Embryonic facial prominence (tissue), 1 donor: ENCODE data around the gene AKAP13.

Experiments used
- DNase-seq: peaks from one replicate; pipeline ENCODE4 v3.0.0-alpha.2; 2016; ENCODE audit errors: extremely low spot score

The AKAP13 gene

GRCh38 chr15:85407421-85408269 is 27.2 kb downstream of the AKAP13 start:
- DNase-seq = no peak

- DNase-seq = no peak
Measured at GRCh38 chr15:85408270-85408746, 27.9 kb downstream of the AKAP13 start.

DNA sequence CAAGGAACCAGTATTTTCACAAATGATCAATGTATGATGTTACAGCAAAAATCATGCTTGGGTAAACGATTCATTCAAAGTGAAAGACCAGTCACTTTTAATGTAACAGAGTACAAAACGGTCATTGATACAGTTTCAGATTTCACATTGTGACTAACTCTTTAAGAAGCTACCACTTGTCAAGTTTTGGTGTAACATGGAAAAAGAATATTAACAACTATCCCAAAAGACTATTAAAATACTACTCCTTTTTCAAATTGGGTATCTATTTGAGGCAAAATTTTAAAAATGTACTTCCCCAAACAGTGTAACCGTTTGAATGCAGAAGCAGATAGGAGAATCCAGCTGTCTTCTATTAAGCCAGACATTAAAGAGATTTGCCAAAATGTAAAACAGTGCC is 31.7 kb downstream of the AKAP13 start:
- no peak for DNase-seq

DNA sequence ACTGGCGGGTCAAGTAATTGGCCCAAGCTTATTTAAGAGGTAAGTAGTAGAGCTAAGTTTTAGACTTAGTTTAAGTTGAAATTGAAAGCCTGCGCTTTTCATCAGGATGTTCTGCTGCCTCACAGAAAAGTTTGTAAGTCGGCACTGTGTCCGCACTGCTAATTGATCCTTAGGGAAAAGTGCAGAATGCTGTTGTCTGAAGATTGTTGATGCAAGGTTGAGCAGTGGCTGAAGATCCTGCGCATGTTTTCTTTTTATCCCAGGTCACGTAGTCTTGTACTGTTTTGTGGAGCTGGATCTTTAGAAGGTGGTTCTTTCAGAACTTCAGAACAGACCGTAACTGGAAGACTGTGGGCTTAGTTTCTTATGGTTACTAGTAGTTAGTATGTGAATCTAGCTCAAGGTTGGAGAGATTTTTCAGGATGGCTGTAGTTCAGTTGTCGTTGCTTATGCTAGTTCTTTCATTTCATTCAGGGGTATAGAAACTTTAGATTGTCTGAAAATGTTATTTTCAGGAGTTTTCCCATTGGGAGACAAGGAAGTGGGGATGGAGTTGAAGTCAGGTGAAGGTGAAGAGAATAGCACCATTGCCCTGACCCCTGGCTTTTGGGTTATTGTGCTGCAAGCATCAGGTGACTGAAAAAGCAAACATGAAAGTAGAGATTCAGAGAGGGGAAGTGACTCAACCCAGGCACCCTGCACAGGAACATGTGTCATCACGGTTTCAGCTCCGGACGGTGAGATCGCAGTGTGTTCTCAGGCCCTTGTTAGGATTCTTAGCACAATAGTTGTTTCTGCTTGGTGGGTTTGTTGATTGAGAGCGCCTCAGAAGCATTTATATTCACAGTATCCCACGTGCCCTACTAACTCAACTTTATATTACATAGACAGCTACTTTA is 32.8 kb downstream of the AKAP13 start:
- no peak for DNase-seq

GRCh38 chr15:85414037-85414436 is 33.6 kb downstream of the AKAP13 start:
- DNase-seq = no peak

DNA sequence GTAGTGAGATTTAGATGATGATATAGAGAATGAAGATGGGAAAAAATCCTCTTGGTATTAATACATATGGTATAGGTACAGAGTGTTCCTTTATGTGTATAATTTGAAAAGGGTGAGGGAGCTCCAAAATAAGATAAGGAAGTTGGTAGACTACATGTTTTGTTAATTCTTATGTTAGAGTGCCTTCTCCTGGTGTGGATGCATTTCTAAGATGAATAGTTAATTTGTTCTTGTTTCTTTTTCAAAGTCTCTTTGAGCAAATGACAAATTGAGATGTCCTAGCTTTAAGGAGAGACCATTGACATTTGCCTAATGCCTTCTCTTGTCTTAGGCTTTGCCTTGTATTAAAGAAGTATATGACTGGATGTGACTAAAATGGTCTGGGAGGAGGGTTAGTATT is 34.1 kb downstream of the AKAP13 start:
- no peak for DNase-seq

- DNase-seq = no peak
Measured at GRCh38 chr15:85414991-85415390, 34.6 kb downstream of the AKAP13 start.

DNA sequence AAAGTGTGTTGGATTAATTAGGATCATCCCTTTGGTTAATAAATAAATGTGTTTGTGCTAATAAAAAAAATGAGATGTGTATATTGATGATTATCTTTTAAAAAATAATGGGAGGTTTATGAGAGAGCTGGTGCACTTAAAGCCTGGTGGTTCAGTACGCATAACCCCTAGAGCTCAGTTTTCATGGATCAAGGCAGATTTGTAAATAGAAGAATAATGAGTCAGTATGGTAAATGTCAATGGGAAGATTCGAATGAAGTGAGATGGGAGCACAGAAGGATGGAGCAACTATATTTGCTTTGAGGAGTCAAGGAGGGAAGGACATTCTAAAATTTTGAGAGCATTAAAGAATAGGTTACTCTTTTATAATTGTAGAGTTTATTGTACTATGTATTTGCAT is 35.4 kb downstream of the AKAP13 start:
- DNase-seq = no peak

GRCh38 chr15:85417276-85417675 is 36.9 kb downstream of the AKAP13 start:
- DNase-seq = no peak

GRCh38 chr15:85419161-85419560 is 38.8 kb downstream of the AKAP13 start:
- DNase-seq = no peak

- no peak for DNase-seq
Measured at GRCh38 chr15:85421116-85421925, 40.9 kb downstream of the AKAP13 start.

GRCh38 chr15:85422607-85423006 is 42.2 kb downstream of the AKAP13 start:
- no peak for DNase-seq

GRCh38 chr15:85423256-85423655 is 42.9 kb downstream of the AKAP13 start:
- no peak for DNase-seq

- DNase-seq = no peak
Measured at GRCh38 chr15:85424154-85424553, 43.8 kb downstream of the AKAP13 start.

GRCh38 chr15:85426481-85426880 is 46.1 kb downstream of the AKAP13 start:
- no peak for DNase-seq

DNA sequence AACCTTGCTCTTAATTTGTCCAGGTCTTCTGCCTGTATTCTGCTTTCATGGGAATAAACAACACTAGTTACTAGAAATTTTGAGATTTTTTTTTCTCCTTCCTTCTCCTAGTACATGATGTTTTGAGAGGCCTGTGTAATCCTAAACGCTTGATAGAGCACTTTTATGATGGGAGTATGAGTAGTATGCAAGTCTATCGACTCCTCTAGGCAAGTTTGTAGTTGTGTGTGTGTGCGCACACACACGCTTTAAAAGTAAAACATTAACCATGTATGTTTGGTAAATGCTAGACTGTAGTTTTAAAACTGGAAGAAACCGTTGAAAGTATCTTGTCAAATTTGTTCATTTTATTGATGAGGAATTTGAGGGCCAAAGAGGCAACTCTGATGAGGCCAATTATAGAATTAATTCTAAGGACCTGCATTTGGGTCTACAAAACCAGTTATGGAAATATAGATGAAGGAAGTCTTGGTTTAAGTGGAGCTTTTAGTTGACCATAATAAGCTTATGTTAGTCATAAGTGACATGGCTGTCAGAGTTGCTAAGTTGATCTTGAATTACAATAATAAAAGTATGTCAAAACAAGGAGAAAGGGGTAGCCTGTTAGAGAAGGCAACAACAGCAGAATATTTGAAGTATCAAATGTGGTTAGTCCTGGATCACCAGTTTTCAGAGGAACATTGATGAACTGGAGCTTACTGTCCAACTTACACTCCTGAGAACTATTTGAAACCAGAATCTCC is 47.1 kb downstream of the AKAP13 start:
- DNase-seq = no peak

DNA sequence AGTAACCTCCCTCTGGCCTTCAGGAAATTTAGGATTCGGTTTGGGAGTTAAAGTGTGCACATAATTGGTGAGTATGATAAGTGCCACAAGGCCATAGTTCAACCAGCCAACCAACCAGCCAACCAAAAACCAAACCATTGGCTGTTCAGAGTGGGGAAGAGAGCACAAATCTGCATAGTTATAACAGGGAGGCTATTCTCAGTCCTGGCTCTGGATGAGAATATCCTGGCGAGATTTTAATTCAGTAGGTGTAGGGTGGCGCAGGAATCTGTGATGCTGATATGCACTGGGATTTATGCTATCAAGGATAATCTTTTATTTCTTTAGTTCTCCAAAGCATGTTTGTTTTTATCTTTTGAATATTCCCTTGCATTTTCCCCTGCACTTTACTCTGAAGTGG is 49.1 kb downstream of the AKAP13 start:
- no peak for DNase-seq

DNA sequence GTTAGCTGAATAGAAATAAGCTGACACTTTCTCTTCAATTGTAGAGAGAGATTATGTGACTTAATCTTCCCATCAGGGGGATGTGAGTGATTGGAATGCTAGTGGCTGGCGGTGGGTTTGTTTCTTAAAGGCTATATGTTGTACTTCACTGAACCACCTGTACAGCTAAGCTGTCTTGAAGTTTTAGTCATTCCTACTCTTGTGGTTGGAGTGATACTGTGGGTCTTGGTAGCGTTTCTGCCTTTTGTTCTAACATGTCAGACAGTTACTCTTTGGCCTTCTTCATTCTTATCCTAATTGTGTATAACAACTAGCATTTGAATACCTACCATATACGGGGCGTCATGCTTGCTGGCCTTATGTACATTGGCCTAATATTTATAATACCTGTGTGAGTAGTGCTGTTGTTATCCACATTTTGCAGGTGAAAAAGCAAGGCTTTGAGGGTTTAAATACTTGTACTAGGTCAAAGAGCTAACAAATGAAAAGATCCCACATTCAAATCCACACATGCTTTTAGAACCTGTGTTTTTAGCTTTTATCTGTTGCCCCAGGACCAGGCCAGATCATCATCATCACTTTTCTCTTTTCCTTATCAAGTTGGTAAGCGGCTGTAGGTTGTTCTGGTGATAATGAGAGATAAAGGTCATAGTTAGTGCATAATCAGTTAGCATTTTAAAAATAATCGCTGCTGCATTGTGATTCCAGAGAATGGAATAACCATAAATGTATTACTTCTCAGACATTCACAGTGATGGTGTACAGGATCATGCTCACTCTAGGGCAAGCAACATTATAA is 50.2 kb downstream of the AKAP13 start:
- DNase-seq = no peak

DNA sequence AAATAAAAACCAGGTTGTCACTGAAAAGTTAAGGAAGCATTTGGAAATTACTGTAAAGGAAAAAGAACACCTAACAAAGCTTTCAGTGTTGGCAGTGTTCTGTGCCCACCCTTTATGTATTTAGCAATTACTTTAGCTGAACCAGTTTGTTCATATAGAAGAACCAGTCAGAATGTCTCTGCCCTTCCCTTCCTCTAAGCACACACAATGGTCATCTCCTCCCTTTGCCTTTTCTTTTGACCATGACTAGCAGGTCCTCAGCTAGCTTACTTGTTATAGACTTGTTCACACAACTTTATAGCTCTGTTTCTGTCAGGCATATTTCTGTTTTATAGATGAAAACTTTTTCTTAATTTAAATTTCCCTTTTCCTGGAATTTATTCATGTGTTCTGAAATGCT is 59.6 kb downstream of the AKAP13 start:
- no peak for DNase-seq

DNA sequence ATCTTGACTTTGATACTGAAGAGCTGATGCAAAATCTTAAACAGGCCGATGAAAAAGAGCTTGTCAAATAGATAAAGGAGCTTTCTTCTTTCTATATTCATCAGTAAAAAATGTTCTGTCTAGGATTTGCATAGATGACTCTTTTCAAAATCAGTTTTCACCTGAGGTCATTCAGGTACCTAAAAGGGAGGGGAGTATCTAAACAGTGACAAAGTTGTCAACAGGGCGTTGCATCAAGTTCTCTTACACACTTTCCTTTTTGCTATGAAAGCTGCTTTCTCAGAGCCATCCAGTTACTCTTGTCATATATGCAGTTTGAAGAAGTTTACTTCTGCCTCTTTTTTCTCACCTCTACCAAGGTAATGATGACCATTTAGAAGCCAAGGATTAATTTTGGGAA is 60.0 kb downstream of the AKAP13 start:
- no peak for DNase-seq
